ENCODE measurements around the gene ASB11.
A peak's percentile ranks its signal among the peaks of the same experiment; 100 is the strongest.

ASB11 gene

GRCh38 chrX:15269618-15270521, 45.6 kb downstream of the ASB11 start, which contains the start of gene ASB9:
ASB9 (minus strand) TSS chrX:15270083; CDS start chrX:15269874, 209 bp downstream.
- Mint-ChIP-seq H3K27me3 (ENCODE audit: low read depth) (no peaks in the 10 kb centered on the region), H3K4me1 (peaks cover 11% of the 10 kb centered on the region), H3K4me3 (peak within 1 kb of the TSS; percentile 13 to 68 (median 53)), H3K9me3 (peaks cover 3% of the 10 kb centered on the region), H3K27ac (peak within 1 kb of the TSS; percentile 68 to 93 (median 78)), H3K36me3 (ENCODE audit: low read depth) (no peaks in the 10 kb centered on the region)
- TF ChIP-seq, protein P1, sequence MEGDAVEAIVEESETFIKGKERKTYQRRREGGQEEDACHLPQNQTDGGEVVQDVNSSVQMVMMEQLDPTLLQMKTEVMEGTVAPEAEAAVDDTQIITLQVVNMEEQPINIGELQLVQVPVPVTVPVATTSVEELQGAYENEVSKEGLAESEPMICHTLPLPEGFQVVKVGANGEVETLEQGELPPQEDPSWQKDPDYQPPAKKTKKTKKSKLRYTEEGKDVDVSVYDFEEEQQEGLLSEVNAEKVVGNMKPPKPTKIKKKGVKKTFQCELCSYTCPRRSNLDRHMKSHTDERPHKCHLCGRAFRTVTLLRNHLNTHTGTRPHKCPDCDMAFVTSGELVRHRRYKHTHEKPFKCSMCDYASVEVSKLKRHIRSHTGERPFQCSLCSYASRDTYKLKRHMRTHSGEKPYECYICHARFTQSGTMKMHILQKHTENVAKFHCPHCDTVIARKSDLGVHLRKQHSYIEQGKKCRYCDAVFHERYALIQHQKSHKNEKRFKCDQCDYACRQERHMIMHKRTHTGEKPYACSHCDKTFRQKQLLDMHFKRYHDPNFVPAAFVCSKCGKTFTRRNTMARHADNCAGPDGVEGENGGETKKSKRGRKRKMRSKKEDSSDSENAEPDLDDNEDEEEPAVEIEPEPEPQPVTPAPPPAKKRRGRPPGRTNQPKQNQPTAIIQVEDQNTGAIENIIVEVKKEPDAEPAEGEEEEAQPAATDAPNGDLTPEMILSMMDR (IDR thresholded peaks at IDR 0.05; ENCODE audit: unreplicated experiment in 3 of 3): no peak

- Mint-ChIP-seq H3K27ac (peak overlapping the region; percentile 68 to 93 (median 78)), H3K9me3 (peaks cover 3% of the 10 kb centered on the region), H3K27me3 (ENCODE audit: low read depth) (no peaks in the 10 kb centered on the region), H3K4me1 (peaks cover 11% of the 10 kb centered on the region), H3K36me3 (ENCODE audit: low read depth) (no peaks in the 10 kb centered on the region), H3K4me3 (no peak overlapping the region)
- TF ChIP-seq, protein P1 (IDR thresholded peaks at IDR 0.05; ENCODE audit: unreplicated experiment in 3 of 3): no peak
Observed at GRCh38 chrX:15269120-15269519, 46.3 kb downstream of the ASB11 start.

- Mint-ChIP-seq H3K27ac (no peak overlapping the region), H3K4me1 (no peaks in the 10 kb centered on the region), H3K9me3 (no peaks in the 10 kb centered on the region), H3K27me3 (ENCODE audit: low read depth) (no peaks in the 10 kb centered on the region), H3K4me3 (no peak overlapping the region), H3K36me3 (ENCODE audit: low read depth) (no peaks in the 10 kb centered on the region)
- TF ChIP-seq, protein P1 (IDR thresholded peaks at IDR 0.05; ENCODE audit: unreplicated experiment in 3 of 3): no peak
Observed at GRCh38 chrX:15254852-15255251, 60.6 kb downstream of the ASB11 start.

DNA sequence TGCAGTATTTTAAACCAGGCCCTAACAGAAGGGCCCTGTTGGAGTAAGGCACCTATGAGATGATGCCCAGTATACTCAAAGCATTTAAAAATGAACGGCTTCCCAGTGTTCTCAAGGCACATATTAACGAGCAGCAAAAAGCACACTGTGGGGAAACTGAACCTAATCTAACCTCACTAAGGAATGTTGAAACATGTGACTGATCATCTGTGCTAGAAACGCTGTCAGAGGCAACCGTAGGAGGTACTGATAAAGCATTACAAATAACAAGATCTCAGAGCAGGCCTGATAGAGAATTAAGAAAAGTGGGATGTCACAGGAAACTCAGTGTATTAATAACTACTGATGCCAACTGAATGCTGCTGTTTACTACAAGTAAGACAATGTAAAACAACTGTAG, 69.5 kb downstream of the ASB11 start:
- no peak overlapping the region for H3K4me3 Mint-ChIP-seq
- H3K36me3 Mint-ChIP-seq (ENCODE audit: low read depth): no peaks in the 10 kb centered on the region
- H3K4me1 Mint-ChIP-seq: no peaks in the 10 kb centered on the region
- TF ChIP-seq, protein P1 (IDR thresholded peaks at IDR 0.05; ENCODE audit: unreplicated experiment in 3 of 3): no peak
- H3K9me3 Mint-ChIP-seq: no peaks in the 10 kb centered on the region
- H3K27me3 Mint-ChIP-seq (ENCODE audit: low read depth): no peaks in the 10 kb centered on the region
- peak overlapping the region in 1 of 3 experiments; percentile 15 for H3K27ac Mint-ChIP-seq

DNA sequence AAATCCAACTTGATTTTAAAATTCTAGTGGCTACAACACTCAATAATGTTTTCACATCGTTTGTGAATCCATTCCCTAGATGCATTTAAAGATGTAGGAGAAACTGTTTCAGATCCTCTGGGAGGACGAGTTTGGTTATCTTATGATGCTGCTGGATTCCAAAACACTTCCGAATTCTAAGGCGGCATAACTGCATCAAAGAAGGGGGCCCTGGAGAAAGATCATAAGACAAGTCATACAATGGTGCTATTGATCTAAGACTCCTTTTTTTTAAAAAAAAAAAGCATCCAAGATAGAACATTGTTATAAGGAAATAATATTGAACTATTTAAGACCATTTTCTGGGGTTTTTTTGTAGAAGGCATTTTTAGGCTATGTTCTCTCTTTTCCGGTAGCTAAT, 71.0 kb downstream of the ASB11 start:
- no peak overlapping the region for H3K27ac Mint-ChIP-seq
- H3K36me3 Mint-ChIP-seq (ENCODE audit: low read depth): no peaks in the 10 kb centered on the region
- H3K4me1 Mint-ChIP-seq: no peaks in the 10 kb centered on the region
- H3K9me3 Mint-ChIP-seq: no peaks in the 10 kb centered on the region
- TF ChIP-seq, protein P1 (IDR thresholded peaks at IDR 0.05; ENCODE audit: unreplicated experiment in 3 of 3): no peak
- no peaks in the 10 kb centered on the region for H3K27me3 Mint-ChIP-seq (ENCODE audit: low read depth)
- no peak overlapping the region for H3K4me3 Mint-ChIP-seq

Data from nephron (organoid).